Sigmoid colon (tissue), 7 donors: Measurements from ENCODE around the gene ZBTB7B. TPM values are rescaled to one million over a fixed set of nuclear protein-coding genes. Genes with fewer than 3 reads are reported as not detected.
"Not testable (repeated sequence)": the region's sequence is repeated elsewhere in the genome, so short reads cannot be mapped to it uniquely, and the experiment has no call there.

Experiments used
- DNase-seq: peaks from one replicate; pipeline ENCODE4 v3.0.0-alpha.2; 2019
- H3K27ac ChIP-seq, 4 donors: fragments of 200-600 bp; sonication (generic); one replicate each; pipeline ENCODE4 v1.5.1; 2016 to 2019; ENCODE audit warnings: mild to moderate bottlenecking in 1 of 4
- H3K27me3 ChIP-seq, 3 donors: fragments of 200-600 bp; sonication (generic); one replicate each; pipeline ENCODE4 v1.5.1; 2019; ENCODE audit warnings: mild to moderate bottlenecking in 1 of 3
- H3K36me3 ChIP-seq, 4 donors: fragments of 200-600 bp; sonication (generic); one replicate each; pipeline ENCODE4 v1.5.1; 2016 to 2019
- H3K4me1 ChIP-seq, 4 donors: fragments of 200-600 bp; sonication (generic); one replicate each; pipeline ENCODE4 v1.5.1; 2017 to 2019
- H3K4me3 ChIP-seq, 4 donors: fragments of 200-600 bp; sonication (generic); one replicate each; pipeline ENCODE4 v1.5.1; 2017 to 2019; ENCODE audit warnings: mild to moderate bottlenecking in 2 of 4, moderate library complexity in 1 of 4
- H3K9me3 ChIP-seq, 4 donors: fragments of 200-600 bp in 3 of 4; sonication (generic) in 3 of 4; one replicate each; pipeline versions ENCODE4 v1.5.1 to v1.6.1; 2013 to 2019
- EP300 ChIP-seq, 4 donors: sonication (generic); formaldehyde crosslinking; IDR thresholded peaks; one replicate each; pipeline ENCODE4 v1.6.1; 2017; ENCODE audit warnings: antibody characterized with exemption in 4 of 4
- POLR2A ChIP-seq, 2 donors: fragments of 450-650 bp; IDR thresholded peaks; one replicate each; pipeline ENCODE4 v1.6.1; 2016; ENCODE audit warnings: antibody characterized with exemption in 2 of 2, mild to moderate bottlenecking in 2 of 2, moderate library complexity in 2 of 2
- POLR2AphosphoS5 ChIP-seq, 4 donors: sonication (generic); formaldehyde crosslinking; IDR thresholded peaks; one replicate each; pipeline ENCODE4 v1.6.1; 2017; ENCODE audit warnings: antibody characterized with exemption in 4 of 4
- WGBS, 2 donors: extraction: QIAGEN DNeasy Blood & Tissue Kit; methylation state at CpG; one replicate each; pipeline ENCODE4 v1.1.7; 2013; 5-methylcytosine and 5-hydroxymethylcytosine counted together
- intact Hi-C: fragments of 100-400 bp; cut with DNase I; formaldehyde crosslinking; loops from one replicate; pipeline ENCODE4 v1.15.1; 2023
- polyA plus RNA-seq, 3 donors: library from polyadenylated mRNA; stranded (reverse); fragments of 200-250 nt; gene quantifications; one replicate each; pipeline ENCODE4 v1.2.3, GENCODE V29; 2013
- total RNA-seq, 4 donors: library from RNA; depleted of rRNA; stranded (reverse); fragments of >200 nt; gene quantifications; one replicate each; pipeline ENCODE4 v1.1.0, GENCODE V29; 2016
- TF ChIP-seq, protein P1 (sequence below), 4 experiments: fragments of 450-650 bp in 3 of 4; fragments of 200-600 bp in 1 of 4; IDR thresholded peaks; one replicate each; pipeline ENCODE4 v1.5.1; 2016 to 2019; ENCODE audit warnings: antibody characterized with exemption in 4 of 4, mild to moderate bottlenecking in 3 of 4, moderate library complexity in 2 of 4
- donor health status: healthy with polysubstance abuse.
- donor health status: Bipolar disorder and iron deficiency.
- donor health status: healthy.

ZBTB7B gene
- total and polyA plus RNA-seq, 7 donors: 24.4 to 342 (median 35.3) TPM

DNA sequence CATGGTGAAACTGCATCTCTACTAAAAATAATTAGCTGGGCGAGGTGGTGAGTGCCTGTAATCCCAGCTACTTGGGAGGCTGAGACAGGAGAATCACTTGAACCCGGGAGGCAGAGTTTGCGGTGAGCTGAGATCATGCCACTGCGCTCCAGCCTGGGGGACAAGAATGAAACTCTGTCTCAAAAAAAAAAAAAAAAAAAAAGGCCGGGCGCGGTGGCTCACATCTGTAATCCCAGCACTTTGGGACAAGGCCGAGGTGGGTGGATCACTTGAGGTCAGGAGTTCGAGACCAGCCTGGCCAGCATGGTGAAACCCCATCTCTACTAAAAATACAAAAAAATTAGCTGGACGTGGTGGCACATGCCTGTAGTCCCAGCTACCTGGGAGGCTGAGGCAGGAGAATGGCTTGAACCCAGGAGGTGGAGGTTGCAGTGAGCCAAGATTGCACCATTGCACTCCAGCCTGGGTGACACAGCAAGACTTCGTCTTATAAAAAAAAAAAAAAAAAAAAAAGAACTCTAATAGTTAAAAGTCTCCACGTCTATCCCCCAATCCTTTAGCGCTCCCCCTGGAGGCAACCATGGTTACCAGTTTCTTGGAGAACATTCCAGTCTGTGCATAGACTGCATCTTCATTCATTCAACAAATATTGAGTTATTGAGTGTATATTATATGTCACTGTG is 7.2 kb upstream of the ZBTB7B start:
- not testable (repeated sequence) for H3K27me3 ChIP-seq, H3K4me3 ChIP-seq, H3K27ac ChIP-seq, H3K9me3 ChIP-seq
- Histone ChIP-seq H3K36me3 (peaks cover 0 to 19% (median 2%) of the 10 kb centered on the region in 4 donors), H3K4me1 (peaks cover 0 to 26% (median 22%) of the 10 kb centered on the region in 4 donors)
- intact Hi-C loops: loop anchor here (5.0 kb wide), 1 partner anchor 33 kb away; the partner anchor contains the start of gene PYGO2
- TF ChIP-seq, protein P1, sequence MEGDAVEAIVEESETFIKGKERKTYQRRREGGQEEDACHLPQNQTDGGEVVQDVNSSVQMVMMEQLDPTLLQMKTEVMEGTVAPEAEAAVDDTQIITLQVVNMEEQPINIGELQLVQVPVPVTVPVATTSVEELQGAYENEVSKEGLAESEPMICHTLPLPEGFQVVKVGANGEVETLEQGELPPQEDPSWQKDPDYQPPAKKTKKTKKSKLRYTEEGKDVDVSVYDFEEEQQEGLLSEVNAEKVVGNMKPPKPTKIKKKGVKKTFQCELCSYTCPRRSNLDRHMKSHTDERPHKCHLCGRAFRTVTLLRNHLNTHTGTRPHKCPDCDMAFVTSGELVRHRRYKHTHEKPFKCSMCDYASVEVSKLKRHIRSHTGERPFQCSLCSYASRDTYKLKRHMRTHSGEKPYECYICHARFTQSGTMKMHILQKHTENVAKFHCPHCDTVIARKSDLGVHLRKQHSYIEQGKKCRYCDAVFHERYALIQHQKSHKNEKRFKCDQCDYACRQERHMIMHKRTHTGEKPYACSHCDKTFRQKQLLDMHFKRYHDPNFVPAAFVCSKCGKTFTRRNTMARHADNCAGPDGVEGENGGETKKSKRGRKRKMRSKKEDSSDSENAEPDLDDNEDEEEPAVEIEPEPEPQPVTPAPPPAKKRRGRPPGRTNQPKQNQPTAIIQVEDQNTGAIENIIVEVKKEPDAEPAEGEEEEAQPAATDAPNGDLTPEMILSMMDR (IDR thresholded peaks at IDR 0.05): peak in 1 of 4 experiments; percentile 26
- 54 to 70% methylated on average over 13 of the region's 13 CpGs for WGBS, 2 donors
- peak; percentile 77 for DNase-seq

- no peak overlapping the region for H3K4me3 ChIP-seq
- H3K27ac ChIP-seq: no peak overlapping the region
- intact Hi-C loops: loop anchor here (5.0 kb wide), 1 partner anchor 35 kb away; the partner anchor contains the start of gene PYGO2
- H3K4me1 ChIP-seq: peaks cover 0 to 26% (median 22%) of the 10 kb centered on the region in 4 donors
- H3K27me3 ChIP-seq: no peaks in the 10 kb centered on the region
- H3K36me3 ChIP-seq: peaks cover 0 to 9% (median 0%) of the 10 kb centered on the region in 4 donors
- peak; percentile 36 for DNase-seq
- 82 to 88% methylated on average over 15 of the region's 15 CpGs for WGBS, 2 donors
- TF ChIP-seq EP300 (IDR thresholded peaks at IDR 0.05) (no peak), POLR2AphosphoS5 (IDR thresholded peaks at IDR 0.05) (no peak), POLR2A (IDR thresholded peaks at IDR 0.05) (no peak)
- TF ChIP-seq, protein P1 (IDR thresholded peaks at IDR 0.05): no peak
- H3K9me3 ChIP-seq: no peaks in the 10 kb centered on the region
Measured at GRCh38 chr1:154996966-154997701, 5.5 kb upstream of the ZBTB7B start.

- no peak for DNase-seq
- peaks cover 0 to 26% (median 22%) of the 10 kb centered on the region in 4 donors for H3K4me1 ChIP-seq
- 57 to 73% methylated on average over 16 of the region's 16 CpGs for WGBS, 2 donors
- H3K36me3 ChIP-seq: no peaks in the 10 kb centered on the region
- H3K9me3 ChIP-seq: no peaks in the 10 kb centered on the region
- H3K4me3 ChIP-seq: no peak overlapping the region
- H3K27me3 ChIP-seq: no peaks in the 10 kb centered on the region
- intact Hi-C loops: loop anchor here (5.0 kb wide), 1 partner anchor 36 kb away; the partner anchor contains the start of gene PYGO2
- peak overlapping the region in 3 of 4 donors; percentile 96 to 99 (median 98) for H3K27ac ChIP-seq
- TF ChIP-seq, protein P1 (IDR thresholded peaks at IDR 0.05): no peak
- TF ChIP-seq POLR2A (IDR thresholded peaks at IDR 0.05): no peak
- no peak for TF ChIP-seq EP300 (IDR thresholded peaks at IDR 0.05)
- no peak for TF ChIP-seq POLR2AphosphoS5 (IDR thresholded peaks at IDR 0.05)
Measured at GRCh38 chr1:154998201-154998780, 4.3 kb upstream of the ZBTB7B start.

- peak overlapping the region; percentile 73 to 94 (median 81) for H3K4me3 ChIP-seq
- 10% methylated on average over 40 of the region's 40 CpGs for WGBS, 2 donors
- peaks cover 0 to 27% (median 22%) of the 10 kb centered on the region in 4 donors for H3K4me1 ChIP-seq
- peak overlapping the region; percentile 96 to 99 (median 98) for H3K27ac ChIP-seq
- intact Hi-C loops: loop anchor here (5.0 kb wide), 1 partner anchor 37 kb away; the partner anchor contains the start of gene PYGO2
- TF ChIP-seq, protein P1 (IDR thresholded peaks at IDR 0.05): peak in 3 of 4 experiments; percentile 73 to 82 (median 78)
- TF ChIP-seq POLR2AphosphoS5 (IDR thresholded peaks at IDR 0.05) (peak in 2 of 4 donors; percentile 15 to 26), EP300 (IDR thresholded peaks at IDR 0.05) (no peak), POLR2A (IDR thresholded peaks at IDR 0.05) (no peak)
- H3K27me3 ChIP-seq: no peaks in the 10 kb centered on the region
- H3K9me3 ChIP-seq: no peaks in the 10 kb centered on the region
- DNase-seq: peak; percentile 87
- no peaks in the 10 kb centered on the region for H3K36me3 ChIP-seq
Measured at GRCh38 chr1:154998818-154999570, 3.6 kb upstream of the ZBTB7B start.
